Measurements from ENCODE around the gene TIPRL.

The TIPRL gene

DNA sequence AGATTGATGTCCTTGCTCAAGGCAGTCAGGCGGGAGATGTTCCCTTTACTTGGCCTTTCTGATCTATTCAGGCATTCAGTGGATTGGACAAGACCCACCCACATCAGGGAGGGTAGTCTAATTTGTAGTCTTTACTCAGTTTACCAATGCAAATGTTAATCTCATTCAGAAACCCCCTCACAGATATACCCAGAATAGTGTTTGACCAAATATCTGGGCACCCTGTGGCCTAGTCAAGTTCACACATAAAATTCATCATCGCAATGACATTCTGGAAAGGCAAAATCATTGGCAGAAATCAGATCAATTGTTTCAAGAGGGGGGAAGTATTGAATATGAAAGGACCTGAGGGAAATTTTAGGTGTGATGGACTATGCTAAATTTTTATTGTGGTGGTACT, 34.6 kb downstream of the TIPRL start:
- DNase-seq (ENCODE audit: low read depth): no peak

DNA sequence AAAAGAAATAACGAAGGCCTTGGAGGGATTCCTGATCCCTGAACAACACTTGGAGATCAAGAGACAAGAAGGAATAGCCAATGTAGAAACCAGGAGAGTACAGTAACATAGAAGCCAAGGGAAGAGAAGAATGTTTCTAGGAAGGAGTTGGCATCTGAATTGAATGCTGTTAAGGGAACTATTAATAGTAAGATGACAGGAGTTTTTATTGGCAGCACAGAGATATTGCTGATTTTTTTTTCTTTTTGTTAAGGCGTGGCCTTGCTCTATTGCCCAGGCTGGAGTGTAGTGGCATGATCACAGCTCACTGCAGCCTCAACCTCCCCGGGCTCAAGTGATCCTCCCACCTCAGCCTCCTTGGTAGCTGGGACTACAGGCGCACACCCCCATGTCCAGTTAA, 37.4 kb downstream of the TIPRL start:
- no peak for DNase-seq (ENCODE audit: low read depth)

DNA sequence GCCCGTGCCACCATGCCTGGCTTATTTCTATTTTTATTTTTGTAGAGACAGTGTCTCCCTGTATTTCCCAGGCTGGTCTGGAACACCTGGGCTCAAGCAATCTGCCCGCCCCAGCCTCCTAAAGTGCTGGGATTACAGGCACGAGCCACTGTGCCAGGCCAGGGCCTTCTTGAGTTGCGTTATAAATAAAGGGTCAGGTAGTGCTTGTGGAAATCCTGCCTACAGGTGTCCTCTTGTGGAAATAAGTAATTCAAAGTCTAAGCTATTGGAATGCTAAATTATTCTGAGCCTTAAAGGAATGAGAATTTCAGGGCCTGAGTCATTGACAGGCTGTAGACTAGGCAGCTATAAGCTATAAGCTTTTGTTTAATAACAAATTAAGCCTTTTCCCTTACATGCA, 38.9 kb downstream of the TIPRL start:
- no peak for DNase-seq (ENCODE audit: low read depth)

DNA sequence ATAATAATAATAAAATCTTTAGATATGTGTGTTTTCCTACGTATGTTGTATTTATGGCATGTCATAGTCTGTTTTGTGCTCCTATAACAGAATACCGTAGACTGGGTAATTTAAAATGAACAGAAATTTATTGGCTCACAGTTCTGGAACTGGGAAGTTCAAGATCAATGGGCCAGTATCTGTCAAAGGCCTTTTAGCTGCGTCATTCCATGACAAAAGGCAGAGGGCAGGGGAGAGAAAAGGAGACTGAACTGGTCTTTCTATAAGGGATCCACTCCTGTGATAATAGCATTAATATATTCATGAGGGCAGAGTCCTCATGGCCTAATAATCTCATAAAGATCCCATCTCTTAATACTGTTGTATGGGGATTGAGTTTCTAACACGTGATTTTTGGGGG, 39.9 kb downstream of the TIPRL start:
- DNase-seq (ENCODE audit: low read depth): no peak

DNA sequence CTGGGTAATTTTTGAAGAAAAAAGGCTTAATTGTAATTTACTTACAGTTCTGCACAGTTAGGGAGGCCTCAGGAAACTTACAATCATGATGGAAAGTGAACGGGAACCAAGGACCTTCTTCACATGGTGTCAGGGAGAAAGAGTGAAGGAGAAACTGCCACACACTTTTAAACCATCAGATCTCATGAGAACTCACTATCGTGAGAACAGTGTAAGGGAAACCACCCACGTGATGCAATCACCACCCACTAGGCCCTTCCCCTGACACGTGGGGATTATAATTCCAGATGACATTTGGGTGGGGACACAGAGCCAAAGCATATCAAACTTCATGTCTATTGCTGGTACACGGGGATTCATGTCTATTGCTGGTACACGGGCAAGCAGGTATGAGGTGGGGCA, 41.7 kb downstream of the TIPRL start:
- no peak for DNase-seq (ENCODE audit: low read depth)

DNA sequence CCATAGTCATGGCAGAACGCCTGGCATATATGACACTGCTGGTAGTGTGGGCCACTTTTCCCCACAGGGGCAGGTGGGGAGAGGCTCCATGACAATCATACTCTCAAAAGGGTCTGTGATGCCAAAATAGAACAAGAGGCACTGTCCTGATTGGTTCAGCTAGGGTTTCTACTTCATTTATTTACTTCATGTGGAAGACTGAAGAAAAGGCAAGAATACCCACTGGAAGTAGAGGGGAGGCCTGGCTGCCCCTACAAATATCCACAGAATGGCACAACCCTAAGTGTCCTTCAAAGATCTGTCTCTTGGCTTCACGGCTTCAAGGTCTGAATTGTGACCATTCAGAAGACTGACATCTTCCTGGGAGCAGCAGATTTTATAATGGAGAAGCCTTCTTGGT, 42.5 kb downstream of the TIPRL start:
- DNase-seq (ENCODE audit: low read depth): no peak

DNA sequence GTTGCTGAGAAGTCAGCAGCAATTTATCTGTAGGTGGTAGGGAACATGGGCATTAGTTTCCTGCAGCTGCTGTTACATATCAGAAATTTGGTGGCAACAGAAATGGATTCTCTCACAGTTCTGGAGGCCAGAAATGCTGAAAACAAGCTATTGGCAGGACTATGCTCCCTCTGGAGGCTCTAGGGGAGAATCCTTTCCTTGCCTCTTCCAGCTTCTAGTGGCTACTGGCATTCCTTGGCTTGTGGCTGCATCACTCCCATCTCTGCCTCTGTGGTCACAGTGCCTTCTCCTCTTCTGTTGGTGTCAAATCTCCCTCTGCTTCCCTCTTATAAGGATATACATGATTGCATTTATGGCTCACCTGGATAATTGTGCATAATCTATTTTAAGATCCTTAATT, 44.5 kb downstream of the TIPRL start:
- no peak for DNase-seq (ENCODE audit: low read depth)

DNA sequence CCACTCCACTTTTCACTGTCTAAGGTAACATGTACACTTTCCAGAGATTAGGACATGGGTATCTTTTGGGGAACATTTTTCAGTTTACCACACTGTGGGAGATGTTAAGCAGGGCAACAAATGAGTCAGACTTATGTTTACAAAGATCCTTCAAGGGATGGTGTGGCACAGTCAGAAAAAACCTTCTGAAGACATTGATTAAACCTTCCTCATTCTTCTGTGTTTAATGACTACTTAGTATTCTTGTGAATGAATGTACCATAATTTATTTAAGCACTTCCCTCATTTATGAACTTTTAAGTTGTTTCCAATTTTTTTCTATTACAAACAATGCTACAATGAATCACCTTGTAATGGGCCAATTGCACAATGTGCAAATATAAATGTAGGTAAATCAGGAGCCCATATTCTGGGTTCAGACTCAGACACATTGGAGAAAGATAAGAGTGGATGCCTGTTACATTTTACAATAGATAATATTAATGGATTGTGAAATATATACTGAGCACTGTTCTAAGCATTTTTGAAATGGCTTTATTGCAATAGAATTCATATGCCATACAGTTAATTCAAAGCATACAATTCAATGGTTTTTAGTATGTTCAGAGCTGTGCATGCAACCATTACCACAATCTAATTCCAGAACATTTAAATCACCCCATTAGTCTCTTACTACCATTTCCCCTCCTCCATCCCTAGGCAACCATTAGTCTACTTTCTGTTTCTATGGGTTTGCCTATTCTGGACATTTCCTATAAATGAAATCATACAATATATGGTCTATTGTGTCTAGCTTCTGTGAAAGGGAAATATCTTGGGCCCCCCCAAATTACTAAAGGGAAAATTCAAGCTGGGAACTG, 45.1 kb downstream of the TIPRL start:
- DNase-seq (ENCODE audit: low read depth): no peak

DNA sequence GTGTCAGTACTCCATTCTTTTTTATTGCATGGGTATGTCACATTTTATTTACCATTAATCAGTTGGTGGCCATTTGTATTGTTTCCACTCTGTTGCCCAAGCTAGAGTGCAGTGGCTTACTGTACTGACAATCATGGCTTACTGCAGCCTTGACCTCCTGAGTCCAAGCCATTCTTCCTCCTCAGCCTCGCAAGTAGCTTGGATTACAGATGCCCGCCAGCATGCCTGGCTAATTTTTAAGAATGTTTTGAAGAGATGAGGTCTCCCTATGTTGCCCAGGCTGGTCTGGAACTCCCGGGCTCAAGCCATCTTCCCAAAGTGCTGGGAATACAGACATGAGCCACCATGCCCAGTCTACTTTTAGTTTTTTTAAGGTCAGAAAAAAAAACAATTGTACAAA, 46.2 kb downstream of the TIPRL start:
- no peak for DNase-seq (ENCODE audit: low read depth)

DNA sequence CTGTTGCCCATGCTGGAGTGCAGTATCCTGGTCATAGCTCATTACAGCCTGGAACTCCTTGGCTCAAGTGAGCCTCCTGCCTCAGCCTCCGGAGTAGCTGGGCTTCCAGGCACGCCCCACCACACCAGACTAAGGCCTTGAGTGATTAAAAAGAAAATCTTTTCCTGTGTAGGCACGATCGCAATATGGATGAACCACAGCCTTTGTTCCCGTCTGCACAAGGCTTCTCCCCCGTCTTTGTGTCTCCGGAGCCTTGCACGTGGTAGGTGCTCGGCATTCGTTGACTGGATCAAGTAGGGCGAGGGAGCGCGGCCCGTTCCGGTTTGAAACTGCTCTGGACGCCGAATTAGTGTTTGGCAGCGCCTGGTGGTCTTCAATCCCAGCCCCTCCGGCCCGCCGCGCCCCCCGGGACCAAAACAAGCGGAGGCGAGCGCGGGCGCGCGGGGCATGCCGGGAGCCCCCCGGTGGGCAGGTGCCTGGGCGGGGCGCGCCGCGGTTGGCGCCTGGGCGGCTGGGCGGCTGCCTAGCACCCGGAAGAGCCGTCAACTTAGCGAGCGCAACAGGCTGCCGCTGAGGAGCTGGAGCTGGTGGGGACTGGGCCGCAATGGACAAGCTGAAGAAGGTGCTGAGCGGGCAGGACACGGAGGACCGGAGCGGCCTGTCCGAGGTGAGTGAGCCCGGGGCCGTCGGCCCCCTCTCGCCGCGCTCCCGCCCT, 46.9 kb downstream of the TIPRL start, which contains the start of gene SFT2D2:
Gene SFT2D2, plus strand, starts transcription at position 529 of the 715 bp plus-strand sequence. Its CDS starts 76 bp downstream, at position 605.
- no peak for DNase-seq (ENCODE audit: low read depth)

DNA sequence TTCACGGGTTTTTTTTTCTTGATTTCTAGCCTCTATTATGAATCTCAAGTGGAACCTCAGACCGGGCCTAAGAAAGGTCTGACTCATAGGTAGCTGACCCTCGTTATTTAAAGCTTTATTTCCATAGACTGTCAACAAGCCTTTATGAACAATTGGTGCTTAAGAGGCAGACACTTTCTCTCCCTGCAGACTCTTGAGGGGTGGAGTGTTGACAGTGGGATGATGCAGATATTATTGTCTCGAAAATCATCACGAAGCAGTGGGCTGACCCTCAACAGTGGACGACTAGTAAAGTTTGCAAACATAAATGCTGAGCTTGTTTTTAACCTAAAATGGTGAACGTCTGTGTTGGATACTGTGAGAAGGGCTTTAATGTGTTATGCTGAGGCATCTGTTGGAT, 48.9 kb downstream of the TIPRL start:
- DNase-seq (ENCODE audit: low read depth): no peak

DNA sequence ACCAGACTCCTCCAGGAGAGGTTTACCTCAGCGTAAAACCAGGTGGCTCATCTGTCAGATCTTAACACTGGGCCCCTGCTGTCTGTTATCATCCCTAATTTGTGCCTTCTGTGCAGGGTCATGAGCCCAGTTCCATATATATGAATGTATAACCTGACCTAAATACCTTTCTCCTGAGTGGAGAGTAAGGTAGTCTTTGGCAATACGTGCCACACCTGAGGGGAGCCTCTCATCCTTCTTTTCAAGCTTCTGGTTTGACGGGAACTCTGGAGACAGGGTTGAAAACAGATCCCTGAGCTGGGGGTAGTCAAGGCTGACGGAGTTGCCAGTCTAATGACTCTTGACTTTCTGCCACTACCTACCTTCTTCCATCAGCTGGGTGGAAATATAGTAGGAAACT, 51.1 kb downstream of the TIPRL start:
- no peak for DNase-seq (ENCODE audit: low read depth)

DNA sequence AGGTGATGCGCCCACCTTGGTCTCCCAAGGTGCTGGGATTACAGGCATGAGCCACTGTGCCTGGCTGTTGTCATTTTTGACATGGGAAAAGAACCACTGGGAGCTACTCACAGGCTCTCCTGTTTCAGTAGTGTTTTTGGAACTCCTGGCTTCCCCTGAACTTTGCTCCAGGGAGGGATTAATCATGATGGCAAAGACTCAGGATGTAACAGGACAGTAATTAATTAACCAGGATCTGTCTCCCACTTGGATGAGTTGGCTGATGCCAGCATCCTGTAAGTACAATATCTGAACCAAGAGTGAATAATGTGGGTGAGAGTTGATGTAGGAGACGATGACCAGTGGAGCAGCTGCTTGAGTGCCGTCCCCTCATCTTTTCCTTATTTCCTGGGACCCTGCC, 51.9 kb downstream of the TIPRL start:
- no peak for DNase-seq (ENCODE audit: low read depth)

DNA sequence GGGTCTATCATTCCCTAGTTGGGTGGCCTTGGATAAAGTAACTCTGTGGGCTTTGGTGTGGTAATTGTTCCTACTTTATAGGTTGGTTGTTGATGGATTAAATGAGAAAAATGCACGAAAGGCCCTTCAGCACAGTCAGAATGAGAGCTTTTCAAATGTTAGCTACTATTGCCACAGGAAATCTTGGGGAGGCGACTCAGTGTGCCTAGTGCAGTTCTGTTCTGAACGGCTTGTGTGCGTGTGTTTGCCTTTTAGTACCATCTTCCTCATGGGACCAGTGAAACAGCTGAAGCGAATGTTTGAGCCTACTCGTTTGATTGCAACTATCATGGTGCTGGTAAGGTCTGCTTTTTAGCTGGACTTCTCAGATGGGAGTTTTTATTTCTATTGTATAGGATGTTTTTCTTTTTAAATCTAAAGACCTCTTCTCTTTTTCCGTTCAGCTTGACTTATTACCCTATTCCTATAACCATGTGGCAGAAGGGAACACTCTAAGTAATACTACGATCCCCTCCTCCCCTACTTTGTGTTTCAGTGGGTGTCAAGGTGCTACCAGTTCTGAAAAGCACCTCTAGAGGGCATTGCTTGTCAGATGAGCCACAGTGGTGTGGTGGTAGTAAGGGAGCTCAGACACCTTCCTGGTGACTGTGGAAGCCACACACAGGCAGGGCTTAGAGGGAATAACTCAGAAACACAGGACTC, 56.2 kb downstream of the TIPRL start:
- DNase-seq (ENCODE audit: low read depth): no peak

DNA sequence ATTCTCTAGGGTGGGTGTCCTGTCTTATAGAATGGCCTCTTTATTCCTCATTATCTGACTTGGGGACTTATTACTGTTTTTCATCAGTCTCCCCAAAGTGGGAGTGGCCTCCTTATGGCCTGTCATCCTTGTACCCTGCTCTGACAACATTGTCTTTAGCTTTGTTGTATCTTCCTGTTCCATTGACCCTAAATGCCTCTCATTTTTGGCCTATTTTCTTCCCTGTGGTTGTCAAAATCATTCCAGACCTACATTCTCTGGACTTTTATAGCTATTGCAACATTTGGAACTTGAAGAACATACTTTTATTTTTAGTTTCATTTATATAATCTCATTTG, 56.8 kb downstream of the TIPRL start:
- peak; percentile 64 for DNase-seq (ENCODE audit: low read depth)

DNA sequence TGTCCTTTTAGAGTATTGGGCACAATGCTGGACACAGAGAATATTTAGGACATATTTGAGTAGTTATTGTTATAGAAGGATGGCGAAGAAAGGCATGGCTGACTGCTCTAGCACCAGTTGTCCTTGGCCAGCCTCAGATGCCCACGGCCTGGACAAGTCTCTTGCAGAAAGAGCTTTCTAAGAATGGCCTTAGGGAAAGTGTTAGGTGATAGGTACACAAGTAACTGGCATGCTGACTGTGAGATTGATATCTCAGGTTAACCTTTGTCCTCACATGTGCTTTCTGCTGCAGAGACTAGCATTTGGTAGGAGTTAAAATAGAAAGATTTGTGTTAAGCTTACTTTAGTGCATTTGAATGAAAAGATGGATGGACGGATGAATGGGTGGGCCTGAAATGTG, 57.2 kb downstream of the TIPRL start:
- DNase-seq (ENCODE audit: low read depth): no peak

DNA sequence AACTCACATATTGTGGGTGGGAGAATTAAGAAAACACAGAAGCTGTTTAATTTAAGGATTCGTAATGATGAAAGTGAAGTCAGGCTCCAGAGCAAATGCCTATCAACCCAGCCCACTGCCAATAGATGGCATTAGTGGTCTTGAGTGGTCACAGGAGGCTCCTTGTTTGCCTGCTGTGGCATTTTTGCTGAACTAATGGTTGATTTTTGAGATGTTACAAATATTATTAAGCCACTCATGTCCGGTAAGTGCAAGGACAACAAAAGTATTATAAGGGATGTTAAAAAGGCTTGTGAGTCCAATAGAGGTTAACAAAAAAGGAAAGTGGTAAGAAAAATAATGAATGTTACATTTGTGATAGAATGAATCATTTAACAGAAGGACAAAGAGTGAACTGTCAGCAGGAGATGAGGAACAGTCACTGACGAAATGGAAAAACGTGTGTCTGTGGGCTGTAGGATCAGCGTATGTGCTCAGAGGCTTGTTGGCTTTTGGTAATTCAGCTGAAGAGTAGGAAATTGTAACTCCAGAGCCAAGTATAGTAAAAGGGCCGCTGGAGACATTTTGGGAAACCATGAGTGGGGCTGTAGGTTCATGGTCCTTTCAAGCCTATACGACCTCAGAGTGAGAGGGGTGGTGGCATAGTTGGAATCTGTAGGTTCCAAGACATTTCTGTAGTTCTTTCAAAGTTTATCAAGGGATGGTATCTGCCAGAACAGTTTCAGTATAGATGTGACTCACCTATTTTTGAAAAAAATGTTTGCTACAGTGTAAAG, 58.3 kb downstream of the TIPRL start:
- no peak for DNase-seq (ENCODE audit: low read depth)

DNA sequence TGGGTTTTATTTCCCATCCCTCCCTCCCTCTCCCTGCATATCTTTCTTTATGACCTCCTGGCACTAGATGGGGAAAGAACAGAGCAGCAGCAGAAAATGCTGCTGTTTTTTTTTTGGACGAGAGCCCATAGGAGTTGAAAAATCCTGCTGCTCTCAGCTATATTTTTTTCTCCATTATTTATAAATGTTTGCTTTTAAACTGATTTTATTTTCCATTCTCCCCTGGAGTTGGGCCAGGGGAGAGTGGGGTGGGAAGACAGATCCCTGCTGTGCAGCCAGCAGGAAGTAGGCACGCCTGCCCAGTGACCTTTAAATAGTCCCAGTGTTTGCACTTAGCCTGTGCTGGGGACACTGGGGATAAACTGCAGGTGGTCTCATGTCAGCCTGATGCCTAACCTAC, 64.4 kb downstream of the TIPRL start:
- no peak for DNase-seq (ENCODE audit: low read depth)

DNA sequence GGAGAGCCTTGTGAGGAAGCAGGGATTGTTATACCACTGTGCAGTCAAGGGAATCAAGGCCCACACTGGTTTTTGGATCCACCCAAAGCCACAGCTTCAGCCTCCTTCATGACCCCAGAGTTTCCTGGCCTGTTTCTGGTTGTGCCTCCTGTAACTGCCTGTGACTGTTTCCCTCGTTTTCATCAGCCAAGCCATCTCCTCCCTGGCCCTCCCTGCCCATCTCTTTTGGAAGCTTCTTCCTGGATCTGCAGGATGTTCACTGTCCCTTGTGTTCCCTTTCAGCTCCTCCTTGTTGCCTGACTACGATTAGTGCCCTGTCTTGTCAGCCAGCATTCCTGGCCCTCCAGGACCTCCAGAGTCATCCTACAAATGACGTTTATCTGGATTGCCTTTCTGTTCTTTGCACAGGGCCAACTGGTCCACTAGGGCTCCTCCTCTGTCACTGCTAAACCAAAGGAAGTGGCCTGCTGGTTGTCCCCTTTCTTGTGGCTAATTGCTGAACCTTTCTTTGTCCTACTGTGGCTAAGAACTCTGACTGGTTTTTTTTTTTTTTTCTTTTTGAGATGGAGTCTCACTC, 65.0 kb downstream of the TIPRL start:
- no peak for DNase-seq (ENCODE audit: low read depth)

DNA sequence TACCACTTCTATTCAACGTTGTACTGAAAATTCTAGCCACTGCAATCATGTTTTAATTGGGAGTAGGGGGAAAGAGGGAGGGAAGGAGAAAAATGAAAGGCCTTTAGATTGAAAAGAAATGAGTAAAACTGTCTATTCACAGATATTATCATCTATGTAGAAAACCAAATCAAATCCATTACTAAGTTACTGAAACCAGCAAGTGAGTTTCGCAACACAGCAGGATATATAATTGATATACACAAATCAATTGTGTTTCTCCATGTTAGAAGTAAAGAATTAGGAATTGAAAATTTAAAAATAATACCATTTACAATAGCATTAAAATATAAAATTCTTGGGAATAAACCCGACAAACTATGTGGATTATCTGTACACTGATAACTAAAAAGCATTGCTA, 66.3 kb downstream of the TIPRL start:
- no peak for DNase-seq (ENCODE audit: low read depth)

DNA sequence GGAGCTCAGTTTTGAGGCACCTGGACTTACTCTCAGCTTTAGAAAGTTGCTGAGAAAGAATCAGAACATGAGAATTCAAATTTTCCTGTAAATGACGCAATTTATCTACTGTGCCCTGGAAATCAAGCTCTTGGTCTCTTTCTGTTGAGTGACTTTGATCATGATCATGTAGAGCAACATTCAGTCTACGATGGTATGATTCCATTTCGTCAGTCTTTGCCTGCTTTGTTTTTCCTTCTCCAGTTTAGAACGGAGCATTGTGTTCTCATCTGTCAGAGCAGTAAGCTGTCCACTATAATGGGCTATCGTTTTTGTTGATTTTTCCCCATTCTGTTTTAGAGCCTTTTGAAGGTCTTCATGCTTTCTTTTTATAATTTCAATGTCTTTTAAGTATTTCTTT, 67.7 kb downstream of the TIPRL start:
- DNase-seq (ENCODE audit: low read depth): no peak

Measured in GM04503 (cell line).